Measurements from ENCODE around the gene POU2F3. TPM values are rescaled to one million over a fixed set of nuclear protein-coding genes. Genes with fewer than 3 reads are reported as not detected.

POU2F3 gene
- total and polyA plus RNA-seq, 2 experiments from 2014 or later, result not detected

GRCh38 chr11:120283124-120283523, 43.2 kb downstream of the POU2F3 start:
- Histone ChIP-seq H3K27ac (no peak overlapping the region), H4K20me1 (ENCODE audit: insufficient read depth, poor library complexity, severe bottlenecking) (no peaks in the 10 kb centered on the region), H3K9me3 (ENCODE audit: low read depth) (no peaks in the 10 kb centered on the region), H3K4me1 (ENCODE audit: insufficient read depth) (peaks cover 21% of the 10 kb centered on the region), H3K79me2 (no peaks in the 10 kb centered on the region), H3K36me3 (replicated peaks; ENCODE audit: insufficient read depth, low read depth) (no peaks in the 10 kb centered on the region), H2AFZ (no peak overlapping the region), H3K9me2 (replicated peaks; ENCODE audit: insufficient read depth) (no peaks in the 10 kb centered on the region), H3K27me3 (no peaks in the 10 kb centered on the region), H3K4me2 (no peak overlapping the region), H3K4me3 (no peak overlapping the region)
- WGBS (ENCODE audit: low lambda C conversion rate, missing lambda C conversion rate), result 77% methylated on average over 2 of the region's 2 CpGs
- no peak for DNase-seq (ENCODE audit: low spot score)
- TF ChIP-seq EZH2phosphoT487 (IDR thresholded peaks at IDR 0.05; ENCODE audit: low read depth, severe bottlenecking, unreplicated experiment) (no peak), EZH2 (IDR thresholded peaks at IDR 0.05; ENCODE audit: borderline replicate concordance) (no peak)

GRCh38 chr11:120284272-120284671, 44.3 kb downstream of the POU2F3 start:
- Histone ChIP-seq H2AFZ (no peak overlapping the region), H3K9me2 (replicated peaks; ENCODE audit: insufficient read depth) (no peaks in the 10 kb centered on the region), H3K27me3 (peaks cover 5% of the 10 kb centered on the region), H3K4me2 (no peak overlapping the region), H4K20me1 (ENCODE audit: insufficient read depth, poor library complexity, severe bottlenecking) (no peaks in the 10 kb centered on the region), H3K9me3 (ENCODE audit: low read depth) (no peaks in the 10 kb centered on the region), H3K79me2 (no peaks in the 10 kb centered on the region), H3K4me3 (no peak overlapping the region), H3K27ac (no peak overlapping the region), H3K36me3 (replicated peaks; ENCODE audit: insufficient read depth, low read depth) (no peaks in the 10 kb centered on the region), H3K4me1 (ENCODE audit: insufficient read depth) (peaks cover 21% of the 10 kb centered on the region)
- WGBS (ENCODE audit: low lambda C conversion rate, missing lambda C conversion rate), result 77% methylated on average over 6 of the region's 6 CpGs
- DNase-seq (ENCODE audit: low spot score), result no peak
- TF ChIP-seq EZH2phosphoT487 (IDR thresholded peaks at IDR 0.05; ENCODE audit: low read depth, severe bottlenecking, unreplicated experiment) (no peak), CTCF (IDR thresholded peaks at IDR 0.05; ENCODE audit: poor library complexity) (no peak), EZH2 (IDR thresholded peaks at IDR 0.05; ENCODE audit: borderline replicate concordance) (no peak)

- H3K27ac ChIP-seq, result no peak overlapping the region
- H3K36me3 ChIP-seq (replicated peaks; ENCODE audit: insufficient read depth, low read depth), result no peaks in the 10 kb centered on the region
- 74% methylated on average over 4 of the region's 4 CpGs for WGBS (ENCODE audit: low lambda C conversion rate, missing lambda C conversion rate)
- H3K4me2 ChIP-seq, result no peak overlapping the region
- no peaks in the 10 kb centered on the region for H3K9me3 ChIP-seq (ENCODE audit: low read depth)
- H3K79me2 ChIP-seq, result no peaks in the 10 kb centered on the region
- H2AFZ ChIP-seq, result no peak overlapping the region
- no peak overlapping the region for H3K4me3 ChIP-seq
- H3K9me2 ChIP-seq (replicated peaks; ENCODE audit: insufficient read depth), result no peaks in the 10 kb centered on the region
- peaks cover 5% of the 10 kb centered on the region for H3K27me3 ChIP-seq
- TF ChIP-seq CTCF (IDR thresholded peaks at IDR 0.05; ENCODE audit: poor library complexity) (no peak), EZH2 (IDR thresholded peaks at IDR 0.05; ENCODE audit: borderline replicate concordance) (no peak), EZH2phosphoT487 (IDR thresholded peaks at IDR 0.05; ENCODE audit: low read depth, severe bottlenecking, unreplicated experiment) (no peak)
- DNase-seq (ENCODE audit: low spot score), result no peak
- peaks cover 14% of the 10 kb centered on the region for H3K4me1 ChIP-seq (ENCODE audit: insufficient read depth)
- H4K20me1 ChIP-seq (ENCODE audit: insufficient read depth, poor library complexity, severe bottlenecking), result no peaks in the 10 kb centered on the region
Measured at GRCh38 chr11:120285256-120285655, 45.3 kb downstream of the POU2F3 start.

- Histone ChIP-seq H3K4me3 (no peak overlapping the region), H3K4me2 (no peak overlapping the region), H3K27me3 (peaks cover 5% of the 10 kb centered on the region), H4K20me1 (ENCODE audit: insufficient read depth, poor library complexity, severe bottlenecking) (no peaks in the 10 kb centered on the region), H3K4me1 (ENCODE audit: insufficient read depth) (peaks cover 5% of the 10 kb centered on the region), H3K79me2 (no peaks in the 10 kb centered on the region), H3K9me2 (replicated peaks; ENCODE audit: insufficient read depth) (no peaks in the 10 kb centered on the region), H3K9me3 (ENCODE audit: low read depth) (no peaks in the 10 kb centered on the region), H2AFZ (no peak overlapping the region), H3K27ac (no peak overlapping the region), H3K36me3 (replicated peaks; ENCODE audit: insufficient read depth, low read depth) (no peaks in the 10 kb centered on the region)
- WGBS (ENCODE audit: low lambda C conversion rate, missing lambda C conversion rate), result 84% methylated on average over 2 of the region's 2 CpGs
- no peak for DNase-seq (ENCODE audit: low spot score)
- TF ChIP-seq EZH2phosphoT487 (IDR thresholded peaks at IDR 0.05; ENCODE audit: low read depth, severe bottlenecking, unreplicated experiment), result no peak
- no peak for TF ChIP-seq CTCF (IDR thresholded peaks at IDR 0.05; ENCODE audit: poor library complexity)
- no peak for TF ChIP-seq EZH2 (IDR thresholded peaks at IDR 0.05; ENCODE audit: borderline replicate concordance)
Measured at GRCh38 chr11:120288021-120288420, 48.1 kb downstream of the POU2F3 start.
